ENCODE measurements around the gene NTN1. TPM values are rescaled to one million over a fixed set of nuclear protein-coding genes. Genes with fewer than 3 reads are reported as not detected.

Gene NTN1
- total and polyA plus RNA-seq, 2 of the 13 experiments (the other 11 are each of a cell fraction or from before 2014, with no cell fraction given) = 0.04 to 0.05 TPM

DNA sequence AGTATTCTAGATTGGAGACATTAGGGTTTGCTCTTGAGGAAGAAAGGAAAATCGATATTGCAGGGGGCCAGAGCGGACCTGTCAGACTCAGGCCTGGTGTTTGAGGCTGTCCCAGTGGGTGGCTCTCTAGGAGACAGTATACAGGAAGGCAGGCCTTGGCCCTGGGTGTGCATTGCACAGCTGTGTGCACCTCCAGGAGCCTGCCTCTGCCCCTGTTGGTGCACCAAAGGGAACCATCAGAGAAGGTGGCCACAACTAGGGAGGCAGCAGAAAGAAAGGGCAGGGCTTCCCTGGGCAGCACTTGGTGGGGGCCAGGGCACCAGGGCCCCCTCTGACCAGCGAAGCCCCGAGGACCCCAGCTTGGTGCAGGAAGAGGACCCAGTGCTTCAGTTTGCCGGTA is 188.0 kb downstream of the NTN1 start:
- no peaks in the 10 kb centered on the region for H3K36me3 ChIP-seq (replicated peaks in 1 of 2; ENCODE audit: control insufficient read depth in 1 of 2, insufficient read depth in 2 of 2, low read length in 2 of 2)
- in situ Hi-C loops (cut with HindIII; ENCODE audit: extremely low pct_ligation_motif_present, low pct_unique_long_range_greater_than_20kb) = no loop called here
- H3K27me3 ChIP-seq (ENCODE audit: control insufficient read depth in 1 of 2, insufficient read depth in 2 of 2, low read length in 2 of 2) = peaks cover 7 to 46% of the 10 kb centered on the region in 2 experiments; a peak in 2 of 5 replicates
- FAIRE-seq (no peak), ATAC-seq (no peak), DNase-seq (ENCODE audit: low spot score) (no peak)
- H3K9me3 ChIP-seq (ENCODE audit: low read length) = no peaks in the 10 kb centered on the region
- no peak overlapping the region for H3K9ac ChIP-seq (ENCODE audit: insufficient read depth, low read depth, low read length)
- no peak overlapping the region for H3K27ac ChIP-seq (ENCODE audit: extremely low read length, insufficient read depth, low read length)
- intact Hi-C loops (cut with micrococcal nuclease; ENCODE audit: unreplicated experiment) = no loop called here
- H3K4me2 ChIP-seq (ENCODE audit: low read depth, low read length) = no peak overlapping the region
- TF ChIP-seq, protein P1, sequence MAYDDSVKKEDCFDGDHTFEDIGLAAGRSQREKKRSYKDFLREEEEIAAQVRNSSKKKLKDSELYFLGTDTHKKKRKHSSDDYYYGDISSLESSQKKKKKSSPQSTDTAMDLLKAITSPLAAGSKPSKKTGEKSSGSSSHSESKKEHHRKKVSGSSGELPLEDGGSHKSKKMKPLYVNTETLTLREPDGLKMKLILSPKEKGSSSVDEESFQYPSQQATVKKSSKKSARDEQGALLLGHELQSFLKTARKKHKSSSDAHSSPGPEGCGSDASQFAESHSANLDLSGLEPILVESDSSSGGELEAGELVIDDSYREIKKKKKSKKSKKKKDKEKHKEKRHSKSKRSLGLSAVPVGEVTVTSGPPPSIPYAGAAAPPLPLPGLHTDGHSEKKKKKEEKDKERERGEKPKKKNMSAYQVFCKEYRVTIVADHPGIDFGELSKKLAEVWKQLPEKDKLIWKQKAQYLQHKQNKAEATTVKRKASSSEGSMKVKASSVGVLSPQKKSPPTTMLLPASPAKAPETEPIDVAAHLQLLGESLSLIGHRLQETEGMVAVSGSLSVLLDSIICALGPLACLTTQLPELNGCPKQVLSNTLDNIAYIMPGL (CRISPR knock-in tag; IDR thresholded peaks at IDR 0.05; ENCODE audit: borderline replicate concordance in 1 of 2, low read depth in 1 of 2) = no peak
- TF ChIP-seq MYC (CRISPR knock-in tag; IDR thresholded peaks at IDR 0.05; ENCODE audit: borderline replicate concordance) (no peak), PPARG (CRISPR knock-in tag; conservative IDR thresholded peaks at IDR 0.05) (no peak), ZNF644 (CRISPR knock-in tag; IDR thresholded peaks at IDR 0.05; ENCODE audit: low read depth) (no peak), NFIB (CRISPR knock-in tag; IDR thresholded peaks at IDR 0.05; ENCODE audit: borderline replicate concordance) (no peak), HDAC1 (CRISPR knock-in tag; IDR thresholded peaks at IDR 0.05) (no peak), EED (CRISPR knock-in tag; IDR thresholded peaks at IDR 0.05) (no peak), NFYB (CRISPR knock-in tag; IDR thresholded peaks at IDR 0.05) (no peak), NFRKB (IDR thresholded peaks at IDR 0.05) (no peak), GLI4 (CRISPR knock-in tag; IDR thresholded peaks at IDR 0.05; ENCODE audit: borderline replicate concordance) (no peak), ZNF263 (CRISPR knock-in tag; IDR thresholded peaks at IDR 0.05) (no peak), ZNF772 (CRISPR knock-in tag; IDR thresholded peaks at IDR 0.05) (no peak), MAFK (conservative IDR thresholded peaks at IDR 0.05 in 1 of 2, IDR thresholded peaks at IDR 0.05 in 1 of 2; ENCODE audit: low read length in 2 of 2) (no peak), DNMT1 (CRISPR knock-in tag; IDR thresholded peaks at IDR 0.05) (no peak)
- TF ChIP-seq, protein P2, sequence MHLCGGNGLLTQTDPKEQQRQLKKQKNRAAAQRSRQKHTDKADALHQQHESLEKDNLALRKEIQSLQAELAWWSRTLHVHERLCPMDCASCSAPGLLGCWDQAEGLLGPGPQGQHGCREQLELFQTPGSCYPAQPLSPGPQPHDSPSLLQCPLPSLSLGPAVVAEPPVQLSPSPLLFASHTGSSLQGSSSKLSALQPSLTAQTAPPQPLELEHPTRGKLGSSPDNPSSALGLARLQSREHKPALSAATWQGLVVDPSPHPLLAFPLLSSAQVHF (CRISPR knock-in tag; IDR thresholded peaks at IDR 0.05) = no peak
- TF ChIP-seq, protein P3, sequence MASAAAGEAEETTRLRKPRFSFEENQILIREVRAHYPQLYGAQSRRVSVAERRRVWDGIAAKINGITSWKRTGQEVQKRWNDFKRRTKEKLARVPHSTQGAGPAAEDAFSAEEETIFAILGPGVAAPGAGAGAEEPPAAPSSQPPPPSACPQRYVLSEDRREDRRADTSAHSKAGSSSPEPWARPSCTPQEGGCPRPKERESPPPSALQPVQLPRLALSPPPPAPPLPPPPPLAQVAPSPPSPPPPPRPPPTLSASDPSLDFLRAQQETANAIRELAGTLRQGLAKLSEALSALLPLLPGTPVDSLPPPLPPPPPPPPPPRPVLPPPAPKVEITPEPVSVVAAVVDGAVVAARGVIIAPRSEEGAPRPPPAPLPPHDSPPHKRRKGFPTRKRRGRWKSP (CRISPR knock-in tag; IDR thresholded peaks at IDR 0.05) = no peak
- TF ChIP-seq, protein P4, sequence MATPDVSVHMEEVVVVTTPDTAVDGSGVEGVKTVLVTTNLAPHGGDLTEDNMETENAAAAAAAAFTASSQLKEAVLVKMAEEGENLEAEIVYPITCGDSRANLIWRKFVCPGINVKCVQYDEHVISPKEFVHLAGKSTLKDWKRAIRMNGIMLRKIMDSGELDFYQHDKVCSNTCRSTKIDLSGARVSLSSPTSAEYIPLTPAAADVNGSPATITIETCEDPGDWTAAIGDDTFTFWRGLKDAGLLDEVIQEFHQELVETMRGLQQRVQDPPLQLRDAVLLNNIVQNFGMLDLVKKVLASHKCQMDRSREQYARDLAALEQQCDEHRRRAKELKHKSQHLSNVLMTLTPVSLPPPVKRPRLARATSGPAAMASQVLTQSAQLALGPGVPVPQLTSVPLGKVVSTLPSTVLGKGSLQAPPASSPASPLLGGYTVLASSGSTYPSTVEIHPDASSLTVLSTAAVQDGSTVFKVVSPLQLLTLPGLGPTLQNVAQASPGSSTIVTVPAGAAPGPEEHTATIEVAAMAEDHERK (CRISPR knock-in tag; IDR thresholded peaks at IDR 0.05; ENCODE audit: low read depth) = no peak
- CTCF ChIA-PET (ENCODE audit: low intra/inter-chr PET ratio, low total read pairs) = no interaction called here
- no peak overlapping the region for H3K4me3 ChIP-seq (replicated peaks in 1 of 3; ENCODE audit: insufficient read depth in 1 of 3, low read depth in 2 of 3, low read length in 3 of 3)
- no peaks in the 10 kb centered on the region for H4K20me1 ChIP-seq (ENCODE audit: insufficient read depth, low read length)
- H3K79me2 ChIP-seq (ENCODE audit: insufficient read depth, low read length) = no peaks in the 10 kb centered on the region
- 0 out of 2 replicates have a peak, but pooled peaks cover 9% of the 10 kb centered on the region for H3K4me1 ChIP-seq (ENCODE audit: insufficient read depth, low read length)
- no TSS peak for BruUV-seq (replicated peaks)
- 4% methylated on average over 4 of the region's 5 CpGs for WGBS (ENCODE audit: low lambda C conversion rate)
- POLR2A ChIA-PET = interaction anchor here (0.6 kb wide), 1 partner anchor 8 kb away, joined by 3 read pairs; no protein-coding TSS in a partner anchor
- H2AFZ ChIP-seq (ENCODE audit: low read length) = no peak overlapping the region

All from HepG2 (cell line).